Measurements from ENCODE around the gene CACHD1. TPM values are rescaled to one million over a fixed set of nuclear protein-coding genes. Genes with fewer than 3 reads are reported as not detected.

Gene CACHD1
- total RNA-seq, 1 experiment from 2014 or later = 29.9 TPM

GRCh38 chr1:64482128-64482527 is 12.2 kb downstream of the CACHD1 start:
- no peaks in the 10 kb centered on the region for H3K27me3 ChIP-seq (ENCODE audit: control insufficient read depth, insufficient read depth, low read length)
- H3K4me1 ChIP-seq (ENCODE audit: control insufficient read depth, insufficient read depth, low read length) = peaks cover 66% of the 10 kb centered on the region
- H3K27ac ChIP-seq (ENCODE audit: low read length) = no peak overlapping the region
- CTCF ChIA-PET = no interaction called here
- no peaks in the 10 kb centered on the region for H3K9me3 ChIP-seq (ENCODE audit: control insufficient read depth, insufficient read depth, low read depth, low read length)
- POLR2A ChIA-PET = no interaction called here
- no peak for TF ChIP-seq CTCF (IDR thresholded peaks at IDR 0.05)
- TF ChIP-seq TCF7L2 (IDR thresholded peaks at IDR 0.05; ENCODE audit: low read depth, low read length) = no peak
- no peak for TF ChIP-seq POLR2AphosphoS5 (IDR thresholded peaks at IDR 0.05; ENCODE audit: low read depth, low read length)
- no peak for TF ChIP-seq SIN3A (IDR thresholded peaks at IDR 0.05; ENCODE audit: borderline replicate concordance, insufficient read depth, low read depth, low read length)
- TF ChIP-seq REST (IDR thresholded peaks at IDR 0.05; ENCODE audit: insufficient read depth in 1 of 2, low read depth in 2 of 2, low read length in 1 of 2) = no peak
- BruUV-seq (replicated peaks) = no TSS peak
- in situ Hi-C loops (cut with HindIII; ENCODE audit: low pct_unique_long_range_greater_than_20kb, low sequenced_read_pairs) = no loop called here
- H3K36me3 ChIP-seq (ENCODE audit: control insufficient read depth, insufficient read depth, low read length) = no peaks in the 10 kb centered on the region
- no peak overlapping the region for H3K4me3 ChIP-seq (ENCODE audit: low read depth in 2 of 2, low read length in 2 of 2)
- no peak for ATAC-seq
- DNase-seq (ENCODE audit: low read depth, low spot score) = no peak
- intact Hi-C loops (cut with micrococcal nuclease; ENCODE audit: unreplicated experiment) = no loop called here

- no peak overlapping the region for H3K4me3 ChIP-seq (ENCODE audit: low read depth in 2 of 2, low read length in 2 of 2)
- TF ChIP-seq CTCF (IDR thresholded peaks at IDR 0.05) (no peak), TCF7L2 (IDR thresholded peaks at IDR 0.05; ENCODE audit: low read depth, low read length) (no peak), POLR2AphosphoS5 (IDR thresholded peaks at IDR 0.05; ENCODE audit: low read depth, low read length) (no peak), REST (IDR thresholded peaks at IDR 0.05; ENCODE audit: insufficient read depth in 1 of 2, low read depth in 2 of 2, low read length in 1 of 2) (no peak), SIN3A (IDR thresholded peaks at IDR 0.05; ENCODE audit: borderline replicate concordance, insufficient read depth, low read depth, low read length) (no peak)
- no TSS peak for BruUV-seq (replicated peaks)
- in situ Hi-C loops (cut with HindIII; ENCODE audit: low pct_unique_long_range_greater_than_20kb, low sequenced_read_pairs) (no loop called here), intact Hi-C loops (cut with micrococcal nuclease; ENCODE audit: unreplicated experiment) (no loop called here)
- DNase-seq (ENCODE audit: low read depth, low spot score) (no peak), ATAC-seq (no peak)
- CTCF ChIA-PET = no interaction called here
- H3K9me3 ChIP-seq (ENCODE audit: control insufficient read depth, insufficient read depth, low read depth, low read length) = no peaks in the 10 kb centered on the region
- POLR2A ChIA-PET = no interaction called here
- H3K27me3 ChIP-seq (ENCODE audit: control insufficient read depth, insufficient read depth, low read length) = no peaks in the 10 kb centered on the region
- no peaks in the 10 kb centered on the region for H3K36me3 ChIP-seq (ENCODE audit: control insufficient read depth, insufficient read depth, low read length)
- peaks cover 69% of the 10 kb centered on the region for H3K4me1 ChIP-seq (ENCODE audit: control insufficient read depth, insufficient read depth, low read length)
- H3K27ac ChIP-seq (ENCODE audit: low read length) = no peak overlapping the region
Observed at GRCh38 chr1:64482720-64483119, 12.8 kb downstream of the CACHD1 start.
